Adrenal gland (tissue), 5 donors: ENCODE results near the gene OR2AK2.

Experiments used
- POLR2A ChIP-seq, 2 donors: fragments of 450-650 bp; IDR thresholded peaks; one replicate each; pipeline ENCODE4 v1.6.1; 2017; ENCODE audit warnings: antibody characterized with exemption in 2 of 2, mild to moderate bottlenecking in 2 of 2, moderate library complexity in 1 of 2
- TF ChIP-seq, protein P1 (sequence below), 6 experiments: fragments of 450-650 bp in 4 of 6; fragments of 200-600 bp in 2 of 6; sonication (generic) in 1 of 6; IDR thresholded peaks; 1 replicate in 5 of 6; 2 replicates in 1 of 6; pipeline versions ENCODE4 v1.5.1 to v1.8.0; 2016 to 2021; ENCODE audit warnings: antibody characterized with exemption in 6 of 6, mild to moderate bottlenecking in 2 of 6, moderate library complexity in 1 of 6
- donor health status: DM: no; HTN: no; CAD: no.

DNA sequence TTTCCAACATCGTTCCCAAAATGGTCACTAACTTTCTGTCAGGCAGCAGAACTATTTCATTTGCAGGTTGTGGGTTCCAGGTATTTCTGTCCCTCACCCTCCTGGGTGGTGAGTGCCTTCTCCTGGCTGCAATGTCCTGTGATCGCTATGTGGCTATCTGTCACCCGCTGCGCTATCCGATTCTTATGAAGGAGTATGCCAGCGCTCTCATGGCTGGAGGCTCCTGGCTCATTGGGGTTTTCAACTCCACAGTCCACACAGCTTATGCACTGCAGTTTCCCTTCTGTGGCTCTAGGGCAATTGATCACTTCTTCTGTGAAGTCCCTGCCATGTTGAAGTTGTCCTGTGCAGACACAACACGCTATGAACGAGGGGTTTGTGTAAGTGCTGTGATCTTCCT, 31.0 kb upstream of the OR2AK2 start:
- TF ChIP-seq, protein P1, sequence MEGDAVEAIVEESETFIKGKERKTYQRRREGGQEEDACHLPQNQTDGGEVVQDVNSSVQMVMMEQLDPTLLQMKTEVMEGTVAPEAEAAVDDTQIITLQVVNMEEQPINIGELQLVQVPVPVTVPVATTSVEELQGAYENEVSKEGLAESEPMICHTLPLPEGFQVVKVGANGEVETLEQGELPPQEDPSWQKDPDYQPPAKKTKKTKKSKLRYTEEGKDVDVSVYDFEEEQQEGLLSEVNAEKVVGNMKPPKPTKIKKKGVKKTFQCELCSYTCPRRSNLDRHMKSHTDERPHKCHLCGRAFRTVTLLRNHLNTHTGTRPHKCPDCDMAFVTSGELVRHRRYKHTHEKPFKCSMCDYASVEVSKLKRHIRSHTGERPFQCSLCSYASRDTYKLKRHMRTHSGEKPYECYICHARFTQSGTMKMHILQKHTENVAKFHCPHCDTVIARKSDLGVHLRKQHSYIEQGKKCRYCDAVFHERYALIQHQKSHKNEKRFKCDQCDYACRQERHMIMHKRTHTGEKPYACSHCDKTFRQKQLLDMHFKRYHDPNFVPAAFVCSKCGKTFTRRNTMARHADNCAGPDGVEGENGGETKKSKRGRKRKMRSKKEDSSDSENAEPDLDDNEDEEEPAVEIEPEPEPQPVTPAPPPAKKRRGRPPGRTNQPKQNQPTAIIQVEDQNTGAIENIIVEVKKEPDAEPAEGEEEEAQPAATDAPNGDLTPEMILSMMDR (IDR thresholded peaks at IDR 0.05): no peak
- TF ChIP-seq POLR2A (IDR thresholded peaks at IDR 0.05): no peak
